Breast epithelium (tissue), 3 donors: ENCODE measurements around the gene DDIT3.

Experiments
- POLR2AphosphoS5 ChIP-seq, 3 donors: sonication (generic); formaldehyde crosslinking; IDR thresholded peaks; one replicate each; pipeline ENCODE4 v1.6.1; 2017; ENCODE audit warnings: antibody characterized with exemption in 3 of 3
- TF ChIP-seq, protein P1 (sequence below), 3 donors: fragments of 450-650 bp; IDR thresholded peaks; one replicate each; pipeline ENCODE4 v1.5.1; 2016 to 2017; ENCODE audit warnings: antibody characterized with exemption in 3 of 3, mild to moderate bottlenecking in 3 of 3, moderate library complexity in 3 of 3

DNA sequence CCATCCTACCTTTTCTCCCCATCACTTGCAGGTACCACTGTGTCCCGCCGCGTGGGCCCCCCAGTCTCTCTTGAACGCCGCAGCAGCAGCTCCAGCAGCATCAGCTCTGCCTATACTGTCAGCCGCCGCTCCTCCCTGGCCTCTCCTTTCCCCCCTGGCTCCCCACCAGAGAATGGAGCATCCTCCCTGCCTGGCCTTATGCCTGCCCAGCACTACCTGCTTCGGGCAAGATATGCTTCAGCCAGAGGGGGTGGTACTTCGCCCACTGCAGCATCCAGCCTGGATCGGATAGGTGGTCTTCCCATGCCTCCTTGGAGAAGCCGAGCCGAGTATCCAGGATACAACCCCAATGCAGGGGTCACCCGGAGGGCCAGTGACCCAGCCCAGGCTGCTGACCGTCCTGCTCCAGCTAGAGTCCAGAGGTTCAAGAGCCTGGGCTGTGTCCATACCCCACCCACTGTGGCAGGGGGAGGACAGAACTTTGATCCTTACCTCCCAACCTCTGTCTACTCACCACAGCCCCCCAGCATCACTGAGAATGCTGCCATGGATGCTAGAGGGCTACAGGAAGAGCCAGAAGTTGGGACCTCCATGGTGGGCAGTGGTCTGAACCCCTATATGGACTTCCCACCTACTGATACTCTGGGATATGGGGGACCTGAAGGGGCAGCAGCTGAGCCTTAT, 49.9 kb downstream of the DDIT3 start:
- TF ChIP-seq, protein P1, sequence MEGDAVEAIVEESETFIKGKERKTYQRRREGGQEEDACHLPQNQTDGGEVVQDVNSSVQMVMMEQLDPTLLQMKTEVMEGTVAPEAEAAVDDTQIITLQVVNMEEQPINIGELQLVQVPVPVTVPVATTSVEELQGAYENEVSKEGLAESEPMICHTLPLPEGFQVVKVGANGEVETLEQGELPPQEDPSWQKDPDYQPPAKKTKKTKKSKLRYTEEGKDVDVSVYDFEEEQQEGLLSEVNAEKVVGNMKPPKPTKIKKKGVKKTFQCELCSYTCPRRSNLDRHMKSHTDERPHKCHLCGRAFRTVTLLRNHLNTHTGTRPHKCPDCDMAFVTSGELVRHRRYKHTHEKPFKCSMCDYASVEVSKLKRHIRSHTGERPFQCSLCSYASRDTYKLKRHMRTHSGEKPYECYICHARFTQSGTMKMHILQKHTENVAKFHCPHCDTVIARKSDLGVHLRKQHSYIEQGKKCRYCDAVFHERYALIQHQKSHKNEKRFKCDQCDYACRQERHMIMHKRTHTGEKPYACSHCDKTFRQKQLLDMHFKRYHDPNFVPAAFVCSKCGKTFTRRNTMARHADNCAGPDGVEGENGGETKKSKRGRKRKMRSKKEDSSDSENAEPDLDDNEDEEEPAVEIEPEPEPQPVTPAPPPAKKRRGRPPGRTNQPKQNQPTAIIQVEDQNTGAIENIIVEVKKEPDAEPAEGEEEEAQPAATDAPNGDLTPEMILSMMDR (IDR thresholded peaks at IDR 0.05): no peak
- TF ChIP-seq POLR2AphosphoS5 (IDR thresholded peaks at IDR 0.05): no peak
